Measurements from ENCODE around the gene NKAIN2. TPM values are rescaled to one million over a fixed set of nuclear protein-coding genes. Genes with fewer than 3 reads are reported as not detected.

Gene NKAIN2
- total RNA-seq, 1 experiment from 2014 or later, result 2.2 TPM

GRCh38 chr6:124008000-124008987 lies 204.6 kb downstream of the NKAIN2 start:
- H3K27ac ChIP-seq (ENCODE audit: low read depth, low read length, poor library complexity, severe bottlenecking), result no peak overlapping the region
- intact Hi-C loops (cut with micrococcal nuclease; ENCODE audit: unreplicated experiment), result no loop called here
- no peaks in the 10 kb centered on the region for H3K9me3 ChIP-seq (ENCODE audit: low read depth, low read length, poor library complexity, severe bottlenecking)
- H3K4me3 ChIP-seq (ENCODE audit: low read depth, low read length, poor library complexity, severe bottlenecking), result no peak overlapping the region
- no peaks in the 10 kb centered on the region for H3K36me3 ChIP-seq (ENCODE audit: insufficient read depth, low read length, poor library complexity, severe bottlenecking)
- no peak for DNase-seq (ENCODE audit: low spot score)
- H3K27me3 ChIP-seq (replicated peaks; ENCODE audit: insufficient read depth, low read depth, low read length, poor library complexity), result no peaks in the 10 kb centered on the region
- ChIA-PET CTCF (no interaction called here), POLR2A (ENCODE audit: low non-redundant PET) (no interaction called here)
- no peaks in the 10 kb centered on the region for H3K4me1 ChIP-seq (ENCODE audit: insufficient read depth, low read length, poor library complexity, severe bottlenecking)
- TF ChIP-seq EZH2 (IDR thresholded peaks at IDR 0.05; ENCODE audit: borderline replicate concordance, low read depth, low read length, poor library complexity, severe bottlenecking), result no peak
- TF ChIP-seq CTCF (conservative IDR thresholded peaks at IDR 0.05; ENCODE audit: low read depth, low read length), result no peak
- no TSS peak for BruUV-seq (replicated peaks)

- no peaks in the 10 kb centered on the region for H3K4me1 ChIP-seq (ENCODE audit: insufficient read depth, low read length, poor library complexity, severe bottlenecking)
- no peaks in the 10 kb centered on the region for H3K9me3 ChIP-seq (ENCODE audit: low read depth, low read length, poor library complexity, severe bottlenecking)
- no peaks in the 10 kb centered on the region for H3K27me3 ChIP-seq (replicated peaks; ENCODE audit: insufficient read depth, low read depth, low read length, poor library complexity)
- no peaks in the 10 kb centered on the region for H3K36me3 ChIP-seq (ENCODE audit: insufficient read depth, low read length, poor library complexity, severe bottlenecking)
- no peak overlapping the region for H3K27ac ChIP-seq (ENCODE audit: low read depth, low read length, poor library complexity, severe bottlenecking)
- intact Hi-C loops (cut with micrococcal nuclease; ENCODE audit: unreplicated experiment), result no loop called here
- TF ChIP-seq CTCF (conservative IDR thresholded peaks at IDR 0.05; ENCODE audit: low read depth, low read length) (no peak), EZH2 (IDR thresholded peaks at IDR 0.05; ENCODE audit: borderline replicate concordance, low read depth, low read length, poor library complexity, severe bottlenecking) (no peak)
- CTCF ChIA-PET, result no interaction called here
- no TSS peak for BruUV-seq (replicated peaks)
- H3K4me3 ChIP-seq (ENCODE audit: low read depth, low read length, poor library complexity, severe bottlenecking), result no peak overlapping the region
- POLR2A ChIA-PET (ENCODE audit: low non-redundant PET), result no interaction called here
- no peak for DNase-seq (ENCODE audit: low spot score)
These were observed 205.5 kb downstream of the NKAIN2 start for GRCh38 chr6:124008988-124009765.

DNA sequence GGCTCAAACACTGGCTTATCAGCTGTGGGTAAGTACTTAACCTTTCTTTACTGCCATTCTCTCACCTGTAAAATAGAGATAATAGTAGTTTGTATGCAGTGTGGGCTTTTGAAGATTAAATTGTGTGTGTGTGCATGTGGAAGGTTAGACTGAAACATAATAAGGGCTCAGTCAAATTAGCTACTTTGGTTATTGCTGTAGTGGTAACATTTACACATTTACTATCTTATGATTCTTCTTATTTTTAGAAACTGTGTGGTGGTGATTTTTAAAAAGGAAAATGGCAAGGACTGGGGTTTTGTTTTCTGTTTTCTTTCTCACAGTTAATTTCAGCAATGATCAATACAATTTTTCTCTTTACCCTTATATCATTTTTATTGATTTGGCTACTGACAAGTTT lies 206.9 kb downstream of the NKAIN2 start:
- intact Hi-C loops (cut with micrococcal nuclease; ENCODE audit: unreplicated experiment), result no loop called here
- Histone ChIP-seq H3K4me3 (ENCODE audit: low read depth, low read length, poor library complexity, severe bottlenecking) (no peak overlapping the region), H3K27me3 (replicated peaks; ENCODE audit: insufficient read depth, low read depth, low read length, poor library complexity) (no peaks in the 10 kb centered on the region), H3K36me3 (ENCODE audit: insufficient read depth, low read length, poor library complexity, severe bottlenecking) (no peaks in the 10 kb centered on the region), H3K27ac (ENCODE audit: low read depth, low read length, poor library complexity, severe bottlenecking) (no peak overlapping the region), H3K9me3 (ENCODE audit: low read depth, low read length, poor library complexity, severe bottlenecking) (no peaks in the 10 kb centered on the region), H3K4me1 (ENCODE audit: insufficient read depth, low read length, poor library complexity, severe bottlenecking) (no peaks in the 10 kb centered on the region)
- POLR2A ChIA-PET (ENCODE audit: low non-redundant PET), result no interaction called here
- BruUV-seq (replicated peaks), result no TSS peak
- no peak for TF ChIP-seq CTCF (conservative IDR thresholded peaks at IDR 0.05; ENCODE audit: low read depth, low read length)
- TF ChIP-seq EZH2 (IDR thresholded peaks at IDR 0.05; ENCODE audit: borderline replicate concordance, low read depth, low read length, poor library complexity, severe bottlenecking), result no peak
- DNase-seq (ENCODE audit: low spot score), result no peak
- CTCF ChIA-PET, result no interaction called here
